Left kidney (tissue), 2 donors: ENCODE data around the gene BFSP2. TPM values are rescaled to one million over a fixed set of nuclear protein-coding genes. Genes with fewer than 3 reads are reported as not detected.

Experiments
- DNase-seq: peaks from one replicate; pipeline ENCODE4 v3.0.0-alpha.2; 2013
- polyA plus RNA-seq: library from polyadenylated mRNA; unstranded; fragments of 120-200 nt; gene quantifications from one replicate; pipeline ENCODE4 v1.2.1, GENCODE V29; 2013; ENCODE audit not compliant: insufficient read length

BFSP2 gene
- polyA plus RNA-seq, 1 donor: 0.33 TPM

DNA sequence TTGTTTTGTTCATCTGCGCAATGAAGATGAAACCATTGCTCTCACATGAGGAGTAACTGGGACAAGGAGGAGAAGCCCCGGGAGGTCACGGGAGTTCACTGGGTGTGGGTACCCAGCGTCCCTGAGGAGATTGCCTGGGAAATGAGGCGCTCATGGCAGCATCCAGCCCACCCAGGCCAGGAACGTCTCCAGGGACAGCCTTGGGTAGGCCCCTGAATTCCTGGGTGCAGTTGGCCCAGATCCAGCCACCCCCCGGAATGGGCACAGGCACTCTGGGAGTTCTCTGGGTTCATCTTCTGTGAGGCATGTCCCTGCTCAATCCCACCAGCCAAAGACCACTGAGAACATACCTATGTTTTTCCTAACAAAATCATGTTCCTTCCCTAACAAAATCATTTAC lies 18.5 kb downstream of the BFSP2 start:
- no peak for DNase-seq

GRCh38 chr3:133419151-133419909 lies 19.5 kb downstream of the BFSP2 start:
- DNase-seq: no peak

GRCh38 chr3:133424937-133425869 lies 25.3 kb downstream of the BFSP2 start:
- DNase-seq: no peak

GRCh38 chr3:133425898-133426297 lies 26.0 kb downstream of the BFSP2 start:
- DNase-seq: no peak

- no peak for DNase-seq
Measured at GRCh38 chr3:133426721-133427120, 26.9 kb downstream of the BFSP2 start.

DNA sequence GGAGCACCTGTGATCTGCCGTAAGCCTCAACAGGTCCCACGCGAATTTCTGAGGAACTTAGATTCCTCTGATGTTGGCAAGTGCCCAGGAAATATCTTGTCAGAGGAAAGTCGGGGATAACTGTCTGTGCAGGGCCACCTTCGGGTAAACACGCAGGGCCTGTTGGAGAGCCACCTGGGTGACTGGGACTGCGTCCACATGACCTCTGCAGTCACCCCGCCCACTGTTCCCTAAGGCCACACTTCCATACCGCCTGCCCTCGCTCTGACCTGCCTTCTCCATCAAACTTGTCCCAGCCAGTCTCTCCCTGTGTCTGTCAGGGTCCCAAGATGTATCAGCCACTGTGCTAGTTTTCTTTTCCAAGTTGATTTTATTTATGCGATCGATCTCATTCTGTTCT lies 28.7 kb downstream of the BFSP2 start:
- DNase-seq: no peak

DNA sequence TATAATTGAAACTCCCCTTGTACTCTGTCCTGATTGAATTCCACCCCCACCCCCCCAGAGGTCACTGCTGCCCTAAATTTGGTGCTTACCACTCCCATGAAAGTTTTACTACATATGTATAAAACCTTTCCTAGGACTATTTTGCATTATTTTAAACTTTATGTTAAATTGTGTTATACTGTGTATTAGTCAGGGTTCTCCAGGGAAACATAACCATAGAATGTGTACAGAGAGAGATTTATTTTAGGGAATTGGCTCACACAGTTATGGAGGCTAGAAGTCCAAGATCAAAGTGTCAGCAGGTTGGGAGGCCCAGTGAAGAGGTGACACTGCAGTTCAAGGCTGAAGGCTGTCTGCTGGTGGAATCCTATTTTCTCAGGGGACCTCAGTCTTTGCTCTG lies 29.2 kb downstream of the BFSP2 start:
- DNase-seq: no peak

- no peak for DNase-seq
Measured at GRCh38 chr3:133439563-133439962, 39.7 kb downstream of the BFSP2 start.

DNA sequence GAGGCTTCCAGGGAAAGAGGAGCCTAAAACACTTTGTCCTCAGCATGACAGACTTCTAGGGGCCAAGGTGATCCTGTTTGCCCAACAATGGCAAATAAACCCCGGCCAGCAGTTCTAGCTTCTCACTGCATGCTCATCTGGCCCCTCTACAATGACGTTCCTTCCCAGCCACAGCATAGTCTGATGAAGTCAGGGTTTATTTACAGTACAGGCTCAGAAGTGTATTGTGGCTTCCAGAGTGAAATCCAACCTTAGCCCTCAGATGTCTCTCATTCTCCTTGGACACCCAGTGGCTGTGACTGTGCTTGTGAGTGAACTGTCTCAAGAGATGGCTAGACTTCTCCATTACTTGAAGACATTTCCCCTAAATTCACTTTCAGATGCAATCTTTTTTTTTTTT lies 40.8 kb downstream of the BFSP2 start:
- no peak for DNase-seq

DNA sequence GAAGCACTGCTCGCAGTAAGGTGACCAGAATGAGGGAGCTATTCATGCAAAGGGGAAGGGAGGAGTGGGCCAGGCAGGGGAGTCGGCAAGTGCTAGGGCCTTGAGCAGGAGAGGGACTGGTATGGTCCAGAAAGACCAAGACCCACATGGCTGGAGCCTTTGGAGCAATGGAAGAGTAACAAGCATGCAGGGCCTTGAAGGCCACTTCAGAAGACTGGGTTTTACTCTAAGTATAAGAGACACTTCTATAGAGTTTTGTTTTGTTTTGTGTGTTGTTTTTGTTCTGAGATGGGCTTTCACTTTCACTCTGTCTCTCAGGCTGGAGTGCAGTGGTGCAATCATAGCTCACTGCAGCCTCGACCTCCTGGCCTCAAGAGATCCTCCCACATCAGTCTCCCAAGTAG lies 42.0 kb downstream of the BFSP2 start:
- DNase-seq: no peak

GRCh38 chr3:133442518-133442917 lies 42.7 kb downstream of the BFSP2 start:
- DNase-seq: no peak

- DNase-seq: no peak
Measured at GRCh38 chr3:133443649-133444422, 44.0 kb downstream of the BFSP2 start.

DNA sequence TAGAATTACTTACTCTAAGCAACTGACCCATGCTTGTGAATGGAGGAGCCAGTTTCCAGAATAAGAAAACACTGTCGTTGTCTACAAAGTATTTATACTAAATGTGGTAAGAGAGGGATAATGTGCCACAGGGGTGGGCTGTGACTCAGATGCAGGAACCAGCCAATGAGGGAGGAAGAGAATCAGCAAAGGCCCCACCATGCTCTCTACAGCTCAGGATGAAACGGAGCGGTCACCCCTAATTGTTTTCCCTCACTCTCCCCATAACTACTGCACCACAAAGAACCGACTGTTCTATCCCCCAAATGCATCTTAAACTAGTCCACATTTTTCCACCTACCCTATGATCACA lies 44.5 kb downstream of the BFSP2 start:
- DNase-seq: no peak

GRCh38 chr3:133445108-133445507 lies 45.3 kb downstream of the BFSP2 start:
- DNase-seq: no peak

DNA sequence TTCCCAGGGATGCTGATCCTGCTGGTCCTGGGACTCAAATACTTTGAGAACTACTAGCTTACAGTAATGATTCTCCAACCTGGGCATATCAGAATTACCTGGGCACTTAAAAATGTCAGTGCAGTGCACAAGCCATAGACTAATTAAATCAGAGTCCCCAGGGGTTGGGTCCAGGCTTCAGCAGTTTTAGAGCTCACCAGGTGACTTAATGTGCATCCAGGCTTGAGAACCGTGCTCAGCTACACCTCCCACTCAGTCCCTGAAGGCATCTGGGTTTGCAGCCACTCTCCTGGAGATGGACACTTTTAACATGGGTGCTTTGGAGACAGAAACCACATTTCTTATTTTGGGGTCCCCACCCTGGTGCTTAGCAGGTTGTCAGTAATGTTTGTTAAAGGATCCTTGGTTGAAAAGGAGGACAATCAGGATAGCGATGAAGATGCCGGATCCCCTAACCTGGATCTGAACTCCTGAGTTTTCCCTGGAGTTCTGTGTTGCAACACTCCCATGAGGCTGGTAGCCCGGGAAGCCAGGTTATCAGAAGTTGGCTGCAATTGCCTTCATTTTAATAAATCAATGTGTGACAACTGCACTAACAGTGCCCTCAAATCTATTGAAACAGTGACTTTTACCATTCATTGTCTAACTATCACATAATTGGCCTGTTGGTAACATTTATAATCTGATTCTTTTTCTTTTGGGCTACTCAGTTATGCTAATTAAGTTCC lies 48.1 kb downstream of the BFSP2 start:
- DNase-seq: no peak

GRCh38 chr3:133448478-133449122 lies 48.7 kb downstream of the BFSP2 start:
- no peak for DNase-seq

- no peak for DNase-seq
Measured at GRCh38 chr3:133451309-133451708, 51.5 kb downstream of the BFSP2 start.

DNA sequence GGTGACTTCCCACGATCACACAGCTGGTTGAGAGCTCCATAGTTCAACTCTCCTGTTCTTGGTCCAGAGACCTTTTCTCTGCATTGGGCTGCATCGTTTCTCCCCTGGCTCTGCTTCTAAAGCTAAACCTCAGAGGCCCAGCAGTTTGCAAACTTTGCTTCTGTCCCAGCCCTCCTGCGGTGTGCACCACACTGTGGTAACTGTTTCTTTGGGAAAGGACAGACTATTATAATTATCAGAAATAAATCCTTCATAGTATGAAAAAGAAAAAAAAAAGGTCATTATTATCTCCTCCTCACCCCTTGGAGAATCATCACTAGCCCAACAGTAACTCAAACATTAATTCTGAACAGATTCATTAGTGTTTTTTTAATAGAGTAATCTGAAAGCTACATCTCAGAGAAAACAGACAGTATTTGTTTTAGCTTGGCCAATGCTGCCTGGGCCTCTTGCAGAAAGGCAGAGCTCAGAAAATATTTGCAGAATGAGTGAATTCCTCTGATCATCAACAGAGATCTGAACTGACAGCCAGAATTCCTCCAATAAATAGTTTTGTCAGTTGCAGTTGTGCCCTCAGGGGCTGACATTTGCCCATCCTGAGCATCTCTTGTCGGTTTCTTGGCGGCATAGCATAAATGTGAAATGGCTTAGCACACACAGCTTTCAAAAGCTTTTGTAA lies 52.9 kb downstream of the BFSP2 start:
- DNase-seq: no peak

- DNase-seq: no peak
Measured at GRCh38 chr3:133453383-133453782, 53.5 kb downstream of the BFSP2 start.

- no peak for DNase-seq
Measured at GRCh38 chr3:133455281-133455680, 55.4 kb downstream of the BFSP2 start.

GRCh38 chr3:133455960-133456359 lies 56.1 kb downstream of the BFSP2 start:
- DNase-seq: no peak
